ENCODE results near the gene ANTXR1. TPM values are rescaled to one million over a fixed set of nuclear protein-coding genes. Genes with fewer than 3 reads are reported as not detected.

ANTXR1 gene
- polyA plus RNA-seq, 1 donor (not counting 4 experiments of a cell fraction or from before 2014, with no cell fraction given) = 20.4 TPM

- H3K9me3 ChIP-seq (ENCODE audit: control insufficient read depth, low read depth, low read length) = no peaks in the 10 kb centered on the region
- no peak overlapping the region for H3K9ac ChIP-seq (ENCODE audit: control insufficient read depth, extremely low read depth, insufficient read depth, low read length)
- no peak overlapping the region for H2AFZ ChIP-seq (ENCODE audit: control insufficient read depth, low read length)
- DNase-seq (ENCODE audit: low read depth, low spot score) (no peak), FAIRE-seq (no peak)
- dilution Hi-C loops (cut with MboI; ENCODE audit: extremely low pct_ligation_motif_present, low sequenced_read_pairs) = no loop called here
- H3K4me1 ChIP-seq (ENCODE audit: control insufficient read depth, extremely low read depth, insufficient read depth, low read length) = peaks cover 9% of the 10 kb centered on the region
- no peaks in the 10 kb centered on the region for H3K27me3 ChIP-seq (ENCODE audit: control insufficient read depth, extremely low read depth, insufficient read depth, low read length)
- H3K4me2 ChIP-seq (ENCODE audit: control insufficient read depth, extremely low read depth, insufficient read depth, low read depth, low read length) = no peak overlapping the region
- H3K36me3 ChIP-seq (ENCODE audit: control insufficient read depth in 2 of 2, extremely low read depth in 1 of 2, insufficient read depth in 2 of 2, low read length in 2 of 2) = peaks cover 3% of the 10 kb centered on the region in 2 experiments
- no peaks in the 10 kb centered on the region for H3K79me2 ChIP-seq (ENCODE audit: control insufficient read depth, insufficient read depth, low read length)
- H3K27ac ChIP-seq (ENCODE audit: control insufficient read depth, insufficient read depth, low read length) = no peak overlapping the region
- no peak overlapping the region for H3K4me3 ChIP-seq (ENCODE audit: control insufficient read depth in 2 of 3, extremely low read depth in 1 of 3, insufficient read depth in 2 of 3, low read depth in 1 of 3, low read length in 3 of 3)
- H3K9me1 ChIP-seq (ENCODE audit: control insufficient read depth, extremely low read depth, insufficient read depth, low read length) = no peaks in the 10 kb centered on the region
- TF ChIP-seq EZH2 (IDR thresholded peaks at IDR 0.05; ENCODE audit: low read length) (no peak), CTCF (optimal IDR thresholded peaks at IDR 0.05 in 1 of 3, IDR thresholded peaks at IDR 0.05 in 1 of 3, conservative IDR thresholded peaks at IDR 0.05 in 1 of 3; ENCODE audit: extremely low read depth in 1 of 3, insufficient read depth in 2 of 3, low read length in 3 of 3) (no peak)
- no peaks in the 10 kb centered on the region for H4K20me1 ChIP-seq (ENCODE audit: control insufficient read depth, extremely low read depth, insufficient read depth, low read length)
Measured at GRCh38 chr2:69119104-69119894, 106.3 kb downstream of the ANTXR1 start.

GRCh38 chr2:69122271-69122670, 109.3 kb downstream of the ANTXR1 start:
- H3K9me3 ChIP-seq (ENCODE audit: control insufficient read depth, low read depth, low read length) = no peaks in the 10 kb centered on the region
- H3K36me3 ChIP-seq (ENCODE audit: control insufficient read depth in 2 of 2, extremely low read depth in 1 of 2, insufficient read depth in 2 of 2, low read length in 2 of 2) = peaks cover 3% of the 10 kb centered on the region in 2 experiments
- no peaks in the 10 kb centered on the region for H4K20me1 ChIP-seq (ENCODE audit: control insufficient read depth, extremely low read depth, insufficient read depth, low read length)
- dilution Hi-C loops (cut with MboI; ENCODE audit: extremely low pct_ligation_motif_present, low sequenced_read_pairs) = no loop called here
- peaks cover 9% of the 10 kb centered on the region for H3K4me1 ChIP-seq (ENCODE audit: control insufficient read depth, extremely low read depth, insufficient read depth, low read length)
- no peaks in the 10 kb centered on the region for H3K9me1 ChIP-seq (ENCODE audit: control insufficient read depth, extremely low read depth, insufficient read depth, low read length)
- no peak overlapping the region for H3K4me2 ChIP-seq (ENCODE audit: control insufficient read depth, extremely low read depth, insufficient read depth, low read depth, low read length)
- no peak overlapping the region for H2AFZ ChIP-seq (ENCODE audit: control insufficient read depth, low read length)
- H3K79me2 ChIP-seq (ENCODE audit: control insufficient read depth, insufficient read depth, low read length) = no peaks in the 10 kb centered on the region
- FAIRE-seq (no peak), DNase-seq (ENCODE audit: low read depth, low spot score) (no peak)
- no peak for TF ChIP-seq CTCF (optimal IDR thresholded peaks at IDR 0.05 in 1 of 3, IDR thresholded peaks at IDR 0.05 in 1 of 3, conservative IDR thresholded peaks at IDR 0.05 in 1 of 3; ENCODE audit: extremely low read depth in 1 of 3, insufficient read depth in 2 of 3, low read length in 3 of 3)
- no peak for TF ChIP-seq EZH2 (IDR thresholded peaks at IDR 0.05; ENCODE audit: low read length)
- no peak overlapping the region for H3K4me3 ChIP-seq (ENCODE audit: control insufficient read depth in 2 of 3, extremely low read depth in 1 of 3, insufficient read depth in 2 of 3, low read depth in 1 of 3, low read length in 3 of 3)
- no peak overlapping the region for H3K27ac ChIP-seq (ENCODE audit: control insufficient read depth, insufficient read depth, low read length)
- H3K9ac ChIP-seq (ENCODE audit: control insufficient read depth, extremely low read depth, insufficient read depth, low read length) = no peak overlapping the region
- H3K27me3 ChIP-seq (ENCODE audit: control insufficient read depth, extremely low read depth, insufficient read depth, low read length) = no peaks in the 10 kb centered on the region

Data from keratinocyte (primary cell).